ENCODE data around the gene AHNAK.

The AHNAK gene

DNA sequence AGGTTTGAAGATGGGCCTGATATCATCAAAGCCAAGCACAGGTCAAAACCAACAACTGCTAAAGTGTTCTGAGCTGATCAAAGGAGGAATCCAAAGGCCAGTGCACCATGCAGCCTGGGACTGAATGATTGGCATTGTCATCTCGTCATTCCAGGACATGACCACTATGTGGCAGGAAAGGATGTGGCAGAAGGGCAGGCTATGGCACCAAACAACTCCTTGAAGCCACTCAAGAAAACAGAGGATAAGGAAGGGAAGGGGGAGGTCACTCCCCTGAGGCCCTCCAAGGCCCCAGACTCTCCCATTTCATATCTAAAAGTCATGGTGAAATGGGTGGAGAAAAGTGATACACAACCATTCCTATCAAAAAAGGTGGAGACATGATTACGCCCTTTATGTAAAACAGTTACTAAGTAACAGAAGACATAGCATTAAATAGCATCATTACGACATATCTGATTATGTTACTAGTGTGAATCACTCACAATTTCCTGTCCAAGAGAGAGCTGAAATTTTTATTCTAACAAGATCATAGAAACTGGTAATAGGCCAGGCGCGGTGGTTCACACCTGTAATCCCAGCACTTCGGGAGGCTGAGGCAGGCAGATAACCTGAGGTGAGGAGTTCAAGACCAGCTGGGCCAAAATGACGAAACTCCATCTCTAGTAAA, 49.3 kb downstream of the AHNAK start:
- peak; percentile 4 for DNase-seq

DNA sequence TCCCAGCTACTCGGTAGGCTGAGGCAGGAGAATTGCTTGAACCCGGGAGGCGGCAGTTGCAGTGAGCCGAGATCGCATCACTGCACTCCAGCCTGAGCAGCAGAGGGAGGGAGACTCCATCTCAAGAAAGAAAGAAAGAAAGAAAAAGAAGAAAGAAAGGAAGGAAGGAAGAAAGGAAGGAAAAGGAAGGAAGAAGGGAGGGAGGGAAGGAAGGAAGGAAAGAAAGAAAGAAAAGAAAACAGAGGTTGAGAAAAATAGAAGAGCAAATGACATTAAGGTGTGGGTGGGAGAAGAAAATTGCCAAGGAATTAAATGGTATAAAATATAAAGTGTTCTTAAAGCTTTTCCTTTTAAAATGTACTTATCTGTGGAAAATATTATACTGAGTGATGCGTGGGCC, 49.9 kb downstream of the AHNAK start:
- DNase-seq, result no peak

DNA sequence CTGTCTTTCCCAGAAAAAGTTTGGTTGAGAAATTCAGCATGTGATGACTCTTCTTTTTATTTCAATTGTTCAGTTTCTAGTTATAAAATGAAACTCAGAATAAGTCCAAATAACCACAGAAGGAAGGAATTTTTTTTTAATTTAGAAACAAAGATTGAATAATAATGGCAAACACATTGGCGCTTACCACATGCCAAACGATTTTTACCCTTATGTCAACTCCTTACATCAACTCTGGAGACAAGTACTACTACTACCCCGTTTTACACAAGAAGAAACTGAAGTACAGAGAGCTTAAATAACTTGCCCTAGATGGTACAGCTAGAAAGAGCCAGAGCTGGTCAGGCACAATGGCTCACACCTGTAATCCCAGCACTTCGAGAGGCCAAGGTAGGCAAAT, 52.4 kb downstream of the AHNAK start:
- no peak for DNase-seq

GRCh38 chr11:62493801-62494200, 52.8 kb downstream of the AHNAK start:
- DNase-seq, result no peak

- no peak for DNase-seq
Measured at GRCh38 chr11:62492586-62492985, 54.0 kb downstream of the AHNAK start.

GRCh38 chr11:62491571-62492329, 54.9 kb downstream of the AHNAK start:
- DNase-seq, result no peak

GRCh38 chr11:62489204-62489603, 57.4 kb downstream of the AHNAK start:
- DNase-seq, result no peak

GRCh38 chr11:62487738-62488551, 58.7 kb downstream of the AHNAK start:
- no peak for DNase-seq

- DNase-seq, result no peak
Measured at GRCh38 chr11:62487136-62487535, 59.5 kb downstream of the AHNAK start.

DNA sequence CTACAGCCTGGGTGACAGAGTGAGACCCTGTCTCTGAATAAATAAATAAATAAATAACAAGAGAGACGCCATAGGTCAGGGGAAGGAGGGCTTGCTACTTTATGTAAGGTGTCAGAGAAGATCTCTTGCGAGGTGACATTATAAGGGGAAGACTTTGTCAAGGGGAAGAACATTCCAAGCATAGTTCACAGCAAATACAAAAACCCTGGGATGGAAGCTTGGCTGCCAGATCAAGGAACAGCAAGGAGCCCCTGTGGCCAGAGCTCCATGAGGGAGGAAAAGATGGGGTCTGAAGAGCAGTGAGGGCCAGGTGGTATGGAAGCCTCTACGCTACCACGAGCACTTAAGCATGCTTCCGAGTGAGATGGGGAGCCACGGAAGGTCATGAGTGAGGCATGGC, 62.3 kb downstream of the AHNAK start:
- no peak for DNase-seq

GRCh38 chr11:62482753-62483152, 63.9 kb downstream of the AHNAK start:
- no peak for DNase-seq

- no peak for DNase-seq
Measured at GRCh38 chr11:62479631-62480201, 66.9 kb downstream of the AHNAK start.

DNA sequence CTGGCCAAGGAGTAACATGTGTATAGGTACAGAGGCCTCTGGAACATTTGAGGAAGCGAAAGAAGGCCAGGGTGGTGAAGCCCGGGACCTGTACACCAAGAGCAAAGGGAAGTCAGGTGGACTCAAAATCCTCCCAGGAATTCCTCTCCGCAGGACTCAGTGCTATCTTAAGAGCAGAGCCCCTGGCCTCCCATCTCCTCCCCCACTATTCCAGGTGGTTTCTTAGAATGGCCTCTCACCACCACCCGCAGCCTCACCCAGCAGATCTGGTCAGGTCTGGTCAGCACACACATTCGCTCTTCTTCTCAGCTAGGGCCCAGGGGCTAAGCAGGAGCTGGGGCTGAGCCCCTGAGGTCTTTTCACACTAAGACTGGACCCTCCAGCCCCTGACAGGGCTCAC, 68.7 kb downstream of the AHNAK start:
- DNase-seq, result no peak

- DNase-seq, result no peak
Measured at GRCh38 chr11:62472063-62472884, 74.3 kb downstream of the AHNAK start.

GRCh38 chr11:62471603-62472002, 75.0 kb downstream of the AHNAK start:
- no peak for DNase-seq

- no peak for DNase-seq
Measured at GRCh38 chr11:62468577-62468976, 78.0 kb downstream of the AHNAK start.

DNA sequence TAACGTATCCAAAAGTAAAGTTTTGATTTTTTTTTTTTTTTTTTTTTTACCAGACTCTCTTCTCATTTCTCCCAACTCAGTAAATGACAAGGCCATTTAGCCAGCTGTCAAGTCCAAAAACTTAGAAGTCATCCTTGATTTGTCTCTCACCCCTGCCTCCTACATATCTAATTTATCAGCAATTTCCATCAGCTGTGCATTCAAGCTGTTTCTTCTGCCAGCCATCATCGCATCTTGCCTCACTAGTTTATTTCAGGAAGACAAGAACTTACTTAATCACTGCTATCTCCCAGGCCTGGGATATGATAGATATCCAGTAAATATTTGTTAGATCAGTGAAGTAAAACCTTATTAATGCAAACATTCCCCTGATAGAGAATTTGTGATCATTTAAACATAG, 80.2 kb downstream of the AHNAK start:
- no peak for DNase-seq

DNA sequence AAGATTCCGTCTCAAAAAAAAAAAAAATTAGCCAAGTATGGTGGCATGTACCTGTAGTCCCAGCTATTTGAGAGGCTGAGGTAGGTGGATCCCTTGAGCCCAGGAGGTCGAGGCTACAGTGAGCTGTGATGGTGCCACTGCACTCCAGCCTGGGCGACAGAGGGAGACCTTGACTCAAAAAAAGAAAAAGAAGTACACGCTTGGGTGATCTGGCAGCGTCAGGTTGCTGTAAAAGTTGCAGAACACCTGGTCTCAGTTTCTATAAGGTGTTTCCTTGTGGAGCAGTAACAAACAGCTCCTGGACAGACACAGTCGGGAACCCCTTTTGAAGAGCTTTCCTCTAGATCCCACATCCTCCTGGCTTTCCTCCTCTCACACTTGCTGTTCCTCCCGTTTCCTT, 82.0 kb downstream of the AHNAK start:
- no peak for DNase-seq

- no peak for DNase-seq
Measured at GRCh38 chr11:62463121-62463542, 83.5 kb downstream of the AHNAK start.

GRCh38 chr11:62462508-62462892, 84.1 kb downstream of the AHNAK start:
- no peak for DNase-seq

DNA sequence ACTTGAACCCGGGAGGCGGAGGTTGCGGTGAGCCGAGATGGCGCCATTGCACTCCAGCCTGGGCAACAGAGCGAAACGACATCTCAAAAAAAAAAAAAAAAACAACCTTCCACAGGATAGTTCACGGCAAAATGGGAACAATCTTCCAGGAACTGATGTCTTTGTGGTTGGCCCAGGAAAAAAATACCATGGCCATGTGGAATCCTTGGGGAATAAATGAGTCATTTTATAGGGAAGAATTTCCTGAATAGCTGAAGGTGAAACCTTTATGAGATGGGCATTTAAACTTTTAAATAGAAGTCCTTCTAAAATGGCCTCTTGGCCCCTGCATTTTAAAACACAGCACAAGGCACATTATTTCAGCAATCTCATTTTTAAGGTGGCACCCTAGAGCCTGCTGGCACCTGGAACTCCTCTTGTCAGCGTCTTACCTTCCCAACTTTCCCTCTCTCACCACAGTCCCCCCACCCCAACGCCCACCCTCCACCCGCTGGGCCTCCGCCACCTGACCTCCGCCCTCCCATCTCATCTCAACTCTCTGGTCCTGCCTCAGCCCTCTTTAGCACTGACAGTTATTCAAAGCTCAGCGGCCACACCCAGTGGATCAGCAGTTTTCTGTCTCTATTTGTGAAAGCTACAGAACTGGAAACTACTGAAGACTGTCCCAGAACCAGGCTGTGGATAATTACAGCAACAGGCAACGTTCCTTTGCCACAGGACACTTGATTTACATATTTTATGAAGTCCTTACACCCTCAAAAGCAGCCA, 84.7 kb downstream of the AHNAK start:
- no peak for DNase-seq

GRCh38 chr11:62459080-62459479, 87.5 kb downstream of the AHNAK start:
- DNase-seq, result no peak
